Activated naive CD8-positive, alpha-beta T cell treated with anti-CD3 and anti-CD28 coated beads, Interleukin-2, amount 50 U/mL, for 24 hours (primary cell): ENCODE results near the gene TFPT.

Source experiments
- ATAC-seq: fragments of 150-1000 bp; cut with Tn5 transposase; one replicate; pipeline ENCODE4 v1.10.0; 2021
- DNase-seq: peaks from one replicate; pipeline ENCODE4 v3.0.0; 2021
- H3K27ac Mint-ChIP-seq: one replicate; pipeline ENCODE4 v1.8.0; 2021; ENCODE audit warnings: mild to moderate bottlenecking, mixed read lengths
- H3K27me3 Mint-ChIP-seq: one replicate; pipeline ENCODE4 v1.8.0; 2021; ENCODE audit warnings: mixed read lengths
- H3K36me3 Mint-ChIP-seq: one replicate; pipeline ENCODE4 v1.8.0; 2021; ENCODE audit warnings: low read depth, mixed read lengths
- H3K4me1 Mint-ChIP-seq: one replicate; pipeline ENCODE4 v1.8.0; 2021; ENCODE audit warnings: mixed read lengths
- H3K4me3 Mint-ChIP-seq: one replicate; pipeline ENCODE4 v1.8.0; 2021; ENCODE audit warnings: mild to moderate bottlenecking, moderate library complexity, mixed read lengths
- H3K9me3 Mint-ChIP-seq: one replicate; pipeline ENCODE4 v1.8.0; 2021; ENCODE audit warnings: mixed read lengths

TFPT gene

GRCh38 chr19:54115109-54116063 lies at the start of gene TFPT, which contains the start of gene PRPF31:
Gene TFPT (minus strand): TSS chr19:54115657. CDS start chr19:54115269, 388 bp downstream.
Gene PRPF31 (plus strand): TSS chr19:54115754. CDS start chr19:54118279, 2,525 bp downstream.
- peaks cover 35% of the 10 kb centered on the region for H3K4me1 Mint-ChIP-seq
- peaks cover 3% of the 10 kb centered on the region for H3K27me3 Mint-ChIP-seq
- H3K36me3 Mint-ChIP-seq = peaks cover 30% of the 10 kb centered on the region
- H3K4me3 Mint-ChIP-seq = peak within 1 kb of the TSS; percentile 98
- peak within 1 kb of the TSS; percentile 99 for H3K27ac Mint-ChIP-seq
- ATAC-seq = peak; percentile 93
- no peaks in the 10 kb centered on the region for H3K9me3 Mint-ChIP-seq
- peak; percentile 97 for DNase-seq

GRCh38 chr19:54165222-54165621 lies 49.8 kb upstream of the TFPT start:
- no peak for ATAC-seq
- DNase-seq = no peak
- no peak overlapping the region for H3K27ac Mint-ChIP-seq
- no peaks in the 10 kb centered on the region for H3K9me3 Mint-ChIP-seq
- no peak overlapping the region for H3K4me3 Mint-ChIP-seq
- H3K4me1 Mint-ChIP-seq = peaks cover 37% of the 10 kb centered on the region
- no peaks in the 10 kb centered on the region for H3K36me3 Mint-ChIP-seq
- H3K27me3 Mint-ChIP-seq = peaks cover 11% of the 10 kb centered on the region

GRCh38 chr19:54164369-54165068 lies 49.1 kb upstream of the TFPT start:
- H3K27ac Mint-ChIP-seq = no peak overlapping the region
- peak; percentile 81 for DNase-seq
- H3K36me3 Mint-ChIP-seq = no peaks in the 10 kb centered on the region
- H3K27me3 Mint-ChIP-seq = peaks cover 11% of the 10 kb centered on the region
- no peaks in the 10 kb centered on the region for H3K9me3 Mint-ChIP-seq
- ATAC-seq = no peak
- peak overlapping the region; percentile 32 for H3K4me3 Mint-ChIP-seq
- H3K4me1 Mint-ChIP-seq = peaks cover 43% of the 10 kb centered on the region

- H3K4me1 Mint-ChIP-seq = peaks cover 52% of the 10 kb centered on the region
- DNase-seq (no peak), ATAC-seq (no peak)
- H3K4me3 Mint-ChIP-seq = peak overlapping the region; percentile 12
- H3K9me3 Mint-ChIP-seq = no peaks in the 10 kb centered on the region
- no peak overlapping the region for H3K27ac Mint-ChIP-seq
- H3K36me3 Mint-ChIP-seq = peaks cover 2% of the 10 kb centered on the region
- peaks cover 11% of the 10 kb centered on the region for H3K27me3 Mint-ChIP-seq
Measured at GRCh38 chr19:54162884-54163283, 47.4 kb upstream of the TFPT start.

- peaks cover 51% of the 10 kb centered on the region for H3K4me1 Mint-ChIP-seq
Measured at GRCh38 chr19:54162241-54162805, 46.9 kb upstream of the TFPT start.

GRCh38 chr19:54160854-54161253 lies 45.4 kb upstream of the TFPT start:
- no peak for ATAC-seq
- H3K4me3 Mint-ChIP-seq = peak overlapping the region; percentile 87
- H3K27ac Mint-ChIP-seq = peak overlapping the region; percentile 90
- no peaks in the 10 kb centered on the region for H3K9me3 Mint-ChIP-seq
- H3K27me3 Mint-ChIP-seq = peaks cover 11% of the 10 kb centered on the region
- peaks cover 51% of the 10 kb centered on the region for H3K4me1 Mint-ChIP-seq
- H3K36me3 Mint-ChIP-seq = peaks cover 10% of the 10 kb centered on the region
- DNase-seq = no peak

More at GRCh38 chr19:54162241-54162805, 46.9 kb upstream of the TFPT start:
- Mint-ChIP-seq H3K27ac (no peak overlapping the region), H3K36me3 (peaks cover 2% of the 10 kb centered on the region), H3K4me3 (peak overlapping the region; percentile 75), H3K27me3 (peaks cover 11% of the 10 kb centered on the region), H3K9me3 (no peaks in the 10 kb centered on the region)
- peak; percentile 82 for DNase-seq
- ATAC-seq = peak; percentile 5

GRCh38 chr19:54160182-54160811 lies 44.8 kb upstream of the TFPT start:
- ATAC-seq (no peak), DNase-seq (peak; percentile 22)
- H3K36me3 Mint-ChIP-seq = peaks cover 10% of the 10 kb centered on the region
- peaks cover 11% of the 10 kb centered on the region for H3K27me3 Mint-ChIP-seq
- H3K9me3 Mint-ChIP-seq = no peaks in the 10 kb centered on the region
- peak overlapping the region; percentile 90 for H3K27ac Mint-ChIP-seq
- peaks cover 51% of the 10 kb centered on the region for H3K4me1 Mint-ChIP-seq
- H3K4me3 Mint-ChIP-seq = peak overlapping the region; percentile 87

- H3K27me3 Mint-ChIP-seq = peaks cover 10% of the 10 kb centered on the region
- DNase-seq (peak; percentile 96), ATAC-seq (peak; percentile 96)
- H3K9me3 Mint-ChIP-seq = no peaks in the 10 kb centered on the region
- H3K36me3 Mint-ChIP-seq = peaks cover 16% of the 10 kb centered on the region
- H3K4me1 Mint-ChIP-seq = peaks cover 55% of the 10 kb centered on the region
- H3K4me3 Mint-ChIP-seq = peak within 1 kb of the TSS; percentile 87
- peak within 1 kb of the TSS; percentile 90 for H3K27ac Mint-ChIP-seq
Measured at GRCh38 chr19:54159352-54160181, 44.1 kb upstream of the TFPT start, which contains the start of gene LENG1. Gene LENG1 (minus strand): TSS chr19:54159721. CDS start chr19:54159695, 26 bp downstream.

- ATAC-seq (no peak), DNase-seq (peak; percentile 38)
- H3K36me3 Mint-ChIP-seq = peaks cover 23% of the 10 kb centered on the region
- peaks cover 5% of the 10 kb centered on the region for H3K27me3 Mint-ChIP-seq
- H3K4me1 Mint-ChIP-seq = peaks cover 56% of the 10 kb centered on the region
- H3K27ac Mint-ChIP-seq = peak overlapping the region; percentile 90
- H3K4me3 Mint-ChIP-seq = peak overlapping the region; percentile 87
- H3K9me3 Mint-ChIP-seq = no peaks in the 10 kb centered on the region
Measured at GRCh38 chr19:54158812-54159351, 43.4 kb upstream of the TFPT start.

- Mint-ChIP-seq H3K27ac (peak overlapping the region; percentile 16), H3K27me3 (no peaks in the 10 kb centered on the region), H3K4me1 (peaks cover 51% of the 10 kb centered on the region), H3K36me3 (peaks cover 26% of the 10 kb centered on the region), H3K9me3 (no peaks in the 10 kb centered on the region), H3K4me3 (no peak overlapping the region)
- ATAC-seq (no peak), DNase-seq (no peak)
Measured at GRCh38 chr19:54156953-54157352, 41.5 kb upstream of the TFPT start.

GRCh38 chr19:54156490-54156889 lies 41.0 kb upstream of the TFPT start:
- ATAC-seq = no peak
- H3K4me1 Mint-ChIP-seq = peaks cover 48% of the 10 kb centered on the region
- H3K36me3 Mint-ChIP-seq = peaks cover 26% of the 10 kb centered on the region
- H3K9me3 Mint-ChIP-seq = no peaks in the 10 kb centered on the region
- DNase-seq = no peak
- H3K4me3 Mint-ChIP-seq = no peak overlapping the region
- H3K27me3 Mint-ChIP-seq = no peaks in the 10 kb centered on the region
- no peak overlapping the region for H3K27ac Mint-ChIP-seq

- Mint-ChIP-seq H3K4me1 (peaks cover 44% of the 10 kb centered on the region), H3K27me3 (no peaks in the 10 kb centered on the region), H3K27ac (no peak overlapping the region), H3K9me3 (no peaks in the 10 kb centered on the region), H3K36me3 (peaks cover 26% of the 10 kb centered on the region), H3K4me3 (no peak overlapping the region)
- DNase-seq (no peak), ATAC-seq (no peak)
Measured at GRCh38 chr19:54155694-54156093, 40.2 kb upstream of the TFPT start.
